Neural progenitor cell (in vitro differentiated cells): Measurements from ENCODE around the gene KLHL36.

Experiments
- EZH2 ChIP-seq: fragments of 200-600 bp; sonication (generic); IDR thresholded peaks from 2 replicates; pipeline ENCODE4 v1.6.1; 2017; ENCODE audit warnings: antibody characterized with exemption, mild to moderate bottlenecking, moderate library complexity
- TF ChIP-seq, protein P1 (sequence below): fragments of 200-600 bp; sonication (generic); IDR thresholded peaks from 2 replicates; pipeline ENCODE4 v1.5.1; 2017; ENCODE audit warnings: antibody characterized with exemption, mild to moderate bottlenecking

DNA sequence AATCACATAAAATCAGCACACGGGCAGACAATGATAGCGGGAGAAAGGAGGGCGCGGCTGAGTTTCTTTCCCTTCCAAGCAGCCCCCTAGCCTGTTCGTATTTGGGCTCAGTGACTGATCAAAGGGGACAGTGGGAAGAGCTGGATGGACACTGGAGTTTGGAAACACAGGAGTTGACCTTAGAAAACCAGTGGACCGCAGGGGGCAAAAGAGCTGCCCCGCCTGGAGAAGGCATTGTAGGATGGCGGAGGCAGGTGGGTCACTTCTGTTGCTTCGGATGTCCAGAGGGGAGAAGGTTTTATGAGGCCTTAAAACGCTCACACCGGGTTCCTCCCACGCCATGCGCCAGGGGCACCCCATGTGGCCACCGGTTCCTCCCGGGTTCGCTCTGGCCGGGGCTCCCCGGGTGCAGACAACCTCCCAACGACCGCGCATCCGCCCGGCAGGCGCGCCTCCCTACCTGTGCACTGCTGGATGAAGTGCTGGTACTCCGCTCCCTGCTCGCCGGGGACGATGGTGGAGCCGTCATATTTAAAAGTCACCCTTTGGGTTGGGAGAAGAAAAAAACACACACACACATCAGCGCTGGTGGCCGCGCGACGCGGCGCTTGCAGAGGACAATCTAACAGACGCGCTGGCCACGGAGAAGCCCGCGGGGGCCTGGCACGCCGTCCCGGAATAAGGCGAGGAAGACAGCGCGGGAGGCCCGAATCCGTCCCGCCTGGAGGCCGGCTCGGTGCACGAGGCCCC, 31.1 kb upstream of the KLHL36 start:
- TF ChIP-seq, protein P1, sequence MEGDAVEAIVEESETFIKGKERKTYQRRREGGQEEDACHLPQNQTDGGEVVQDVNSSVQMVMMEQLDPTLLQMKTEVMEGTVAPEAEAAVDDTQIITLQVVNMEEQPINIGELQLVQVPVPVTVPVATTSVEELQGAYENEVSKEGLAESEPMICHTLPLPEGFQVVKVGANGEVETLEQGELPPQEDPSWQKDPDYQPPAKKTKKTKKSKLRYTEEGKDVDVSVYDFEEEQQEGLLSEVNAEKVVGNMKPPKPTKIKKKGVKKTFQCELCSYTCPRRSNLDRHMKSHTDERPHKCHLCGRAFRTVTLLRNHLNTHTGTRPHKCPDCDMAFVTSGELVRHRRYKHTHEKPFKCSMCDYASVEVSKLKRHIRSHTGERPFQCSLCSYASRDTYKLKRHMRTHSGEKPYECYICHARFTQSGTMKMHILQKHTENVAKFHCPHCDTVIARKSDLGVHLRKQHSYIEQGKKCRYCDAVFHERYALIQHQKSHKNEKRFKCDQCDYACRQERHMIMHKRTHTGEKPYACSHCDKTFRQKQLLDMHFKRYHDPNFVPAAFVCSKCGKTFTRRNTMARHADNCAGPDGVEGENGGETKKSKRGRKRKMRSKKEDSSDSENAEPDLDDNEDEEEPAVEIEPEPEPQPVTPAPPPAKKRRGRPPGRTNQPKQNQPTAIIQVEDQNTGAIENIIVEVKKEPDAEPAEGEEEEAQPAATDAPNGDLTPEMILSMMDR, result no peak
- no peak for TF ChIP-seq EZH2
